Middle frontal gyrus (tissue), 1 donor: Measurements from ENCODE around the gene HMG20A.

ENCODE experiments used
- DNase-seq: peaks from one replicate; pipeline ENCODE4 v3.0.0-alpha.2; 2015; ENCODE audit warnings: low spot score; ENCODE audit errors: extremely low spot score

HMG20A gene

DNA sequence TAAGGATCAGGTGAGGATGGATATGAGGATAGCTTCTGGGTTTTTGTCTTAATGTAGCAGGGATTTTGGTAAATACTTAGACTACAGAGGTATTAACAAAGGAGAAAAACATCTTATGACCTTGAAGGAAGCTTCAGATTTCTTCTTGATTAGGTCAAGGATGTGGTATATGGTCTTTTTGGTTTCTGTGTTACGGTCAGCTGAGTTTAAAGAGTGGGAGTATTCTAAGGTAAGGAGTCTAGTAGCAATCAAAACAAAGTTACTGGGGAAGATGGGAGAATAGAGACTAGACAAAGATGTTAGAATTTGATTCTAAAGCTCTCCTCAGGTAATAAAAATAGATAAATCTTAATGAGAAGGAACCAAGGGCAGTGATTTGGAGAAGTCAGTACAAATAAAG, 6.2 kb downstream of the HMG20A start:
- DNase-seq = no peak

GRCh38 chr15:77430213-77430612, 9.5 kb downstream of the HMG20A start:
- no peak for DNase-seq

- DNase-seq = no peak
Observed at GRCh38 chr15:77430652-77431051, 10.0 kb downstream of the HMG20A start.

DNA sequence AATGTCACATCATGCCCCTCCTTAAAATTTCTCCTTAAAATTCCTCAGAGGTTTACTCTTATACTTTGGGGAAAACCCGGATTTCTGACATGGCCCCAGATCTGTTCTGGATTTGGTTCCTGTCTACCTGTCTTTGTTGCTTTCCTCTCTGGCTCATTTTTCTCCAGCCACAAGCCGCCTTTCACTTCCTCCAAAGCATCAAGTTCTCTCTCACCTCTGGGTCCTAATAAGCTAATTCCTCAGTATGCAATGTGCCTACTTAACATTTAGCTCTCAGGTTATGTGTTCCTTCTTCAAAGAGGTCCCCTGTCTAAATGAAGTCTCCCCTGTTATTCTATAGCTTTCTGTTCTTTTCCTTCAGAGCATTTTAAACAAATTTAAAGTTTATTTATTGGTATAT, 16.1 kb downstream of the HMG20A start:
- no peak for DNase-seq

- DNase-seq = no peak
Observed at GRCh38 chr15:77437264-77437663, 16.6 kb downstream of the HMG20A start.

DNA sequence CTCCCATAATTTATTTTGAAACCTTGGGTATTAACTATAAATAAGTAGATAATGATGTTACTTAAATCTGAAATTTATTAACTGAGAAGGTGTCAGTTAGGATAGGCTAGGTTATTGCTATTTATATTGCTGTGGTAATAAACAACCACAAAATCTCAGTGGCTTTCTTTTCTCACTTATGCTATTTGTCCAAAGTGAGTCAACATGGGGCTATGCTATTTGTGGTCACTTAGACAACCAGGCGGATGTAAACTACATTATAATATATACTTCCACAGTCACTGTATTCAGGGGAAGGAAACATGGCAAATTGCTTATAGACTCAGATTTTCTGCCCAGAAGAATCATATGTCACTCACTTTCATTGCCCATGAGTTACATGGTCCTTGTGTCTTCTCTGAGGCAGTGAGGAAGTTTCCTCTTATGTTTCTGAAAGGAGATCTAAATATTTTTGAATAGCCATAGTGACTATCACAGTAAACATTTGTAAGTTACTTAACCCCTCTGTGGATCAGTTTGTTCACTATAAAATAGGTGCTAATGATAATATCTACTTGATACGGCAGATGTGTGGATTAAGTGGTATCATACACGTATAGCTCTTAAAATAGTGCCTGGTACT, 19.8 kb downstream of the HMG20A start:
- DNase-seq = no peak

- DNase-seq = no peak
Observed at GRCh38 chr15:77446840-77447390, 26.2 kb downstream of the HMG20A start.

GRCh38 chr15:77454265-77454664, 33.6 kb downstream of the HMG20A start:
- no peak for DNase-seq

DNA sequence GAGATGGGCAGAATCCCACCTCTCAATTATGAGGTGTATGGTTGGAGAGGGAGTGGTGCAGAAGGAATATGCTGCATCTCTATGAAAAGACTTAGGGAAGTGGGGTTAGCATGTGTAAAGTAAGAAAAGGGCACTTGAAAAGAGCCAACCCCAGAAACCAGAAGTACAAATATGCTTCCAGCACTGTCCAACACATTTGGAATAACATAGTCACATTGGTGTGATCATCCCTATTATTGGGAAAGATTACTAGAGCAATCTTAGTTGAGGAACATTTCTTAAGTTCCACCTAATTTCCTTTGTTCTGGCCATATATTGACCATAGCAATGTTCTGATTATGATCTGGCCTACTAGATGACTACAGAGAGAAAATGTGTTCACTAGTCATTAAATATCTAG, 34.3 kb downstream of the HMG20A start:
- DNase-seq = no peak

GRCh38 chr15:77455696-77456321, 35.1 kb downstream of the HMG20A start:
- DNase-seq = no peak

- no peak for DNase-seq
Observed at GRCh38 chr15:77456746-77457145, 36.1 kb downstream of the HMG20A start.

- no peak for DNase-seq
Observed at GRCh38 chr15:77457191-77457904, 36.7 kb downstream of the HMG20A start.

GRCh38 chr15:77457905-77458265, 37.2 kb downstream of the HMG20A start:
- no peak for DNase-seq

DNA sequence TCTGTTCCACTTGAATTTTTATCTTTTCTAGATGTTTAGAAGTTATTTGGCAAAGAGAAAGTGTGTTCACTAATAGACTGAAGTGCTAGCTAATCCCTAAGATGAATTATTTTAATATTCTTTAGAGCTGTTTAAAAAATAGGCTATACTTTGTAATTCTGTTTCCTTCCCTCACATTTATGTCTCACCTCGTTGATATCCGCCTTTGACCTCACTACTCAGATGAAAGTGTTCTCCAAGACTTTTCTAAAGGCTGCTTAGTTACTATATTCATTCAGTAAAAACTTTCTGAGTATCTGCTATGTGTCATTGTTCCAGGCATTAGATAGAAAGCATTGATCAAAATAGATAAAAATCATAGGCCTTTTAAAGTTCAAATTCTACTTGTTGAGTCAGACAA, 38.3 kb downstream of the HMG20A start:
- DNase-seq = no peak

- no peak for DNase-seq
Observed at GRCh38 chr15:77461486-77461885, 40.8 kb downstream of the HMG20A start.

DNA sequence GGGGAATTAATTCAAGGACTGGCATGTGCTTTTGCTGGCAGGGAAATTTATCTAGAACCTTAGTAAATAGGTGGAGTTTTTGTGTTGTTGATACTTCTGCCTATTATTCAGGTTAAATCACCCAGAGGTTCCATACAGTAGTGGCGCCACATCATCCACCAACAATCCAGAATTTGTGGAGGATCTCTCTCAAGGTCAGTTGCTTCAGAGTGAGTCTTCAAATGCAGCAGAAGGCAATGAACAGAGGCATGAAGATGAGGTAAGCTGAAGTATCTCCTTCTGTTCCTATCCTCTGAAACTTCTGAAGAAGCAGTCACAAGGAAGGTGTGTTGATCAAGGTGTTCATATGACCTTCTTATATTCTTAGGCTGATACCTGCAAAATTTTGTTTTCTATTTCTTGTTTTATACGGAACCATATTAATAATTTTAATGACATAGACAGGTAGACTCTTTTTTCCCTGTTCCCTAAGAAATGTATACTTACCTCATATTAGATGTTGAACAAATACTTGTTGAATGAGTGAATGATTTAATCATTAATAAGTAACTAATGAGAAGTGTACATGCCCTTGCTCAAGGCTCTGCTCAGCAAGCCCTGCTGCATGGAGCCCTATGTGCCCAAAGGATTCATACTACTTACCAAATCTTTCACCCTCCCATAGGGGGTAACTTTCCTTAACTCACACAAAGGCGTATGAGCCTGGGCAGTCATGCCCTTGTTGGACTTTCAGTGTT, 43.6 kb downstream of the HMG20A start:
- no peak for DNase-seq

GRCh38 chr15:77466521-77466920, 45.8 kb downstream of the HMG20A start:
- DNase-seq = no peak

- no peak for DNase-seq
Observed at GRCh38 chr15:77468896-77469295, 48.2 kb downstream of the HMG20A start.

GRCh38 chr15:77470235-77470634, 49.5 kb downstream of the HMG20A start:
- no peak for DNase-seq

GRCh38 chr15:77473328-77473727, 52.6 kb downstream of the HMG20A start:
- no peak for DNase-seq

DNA sequence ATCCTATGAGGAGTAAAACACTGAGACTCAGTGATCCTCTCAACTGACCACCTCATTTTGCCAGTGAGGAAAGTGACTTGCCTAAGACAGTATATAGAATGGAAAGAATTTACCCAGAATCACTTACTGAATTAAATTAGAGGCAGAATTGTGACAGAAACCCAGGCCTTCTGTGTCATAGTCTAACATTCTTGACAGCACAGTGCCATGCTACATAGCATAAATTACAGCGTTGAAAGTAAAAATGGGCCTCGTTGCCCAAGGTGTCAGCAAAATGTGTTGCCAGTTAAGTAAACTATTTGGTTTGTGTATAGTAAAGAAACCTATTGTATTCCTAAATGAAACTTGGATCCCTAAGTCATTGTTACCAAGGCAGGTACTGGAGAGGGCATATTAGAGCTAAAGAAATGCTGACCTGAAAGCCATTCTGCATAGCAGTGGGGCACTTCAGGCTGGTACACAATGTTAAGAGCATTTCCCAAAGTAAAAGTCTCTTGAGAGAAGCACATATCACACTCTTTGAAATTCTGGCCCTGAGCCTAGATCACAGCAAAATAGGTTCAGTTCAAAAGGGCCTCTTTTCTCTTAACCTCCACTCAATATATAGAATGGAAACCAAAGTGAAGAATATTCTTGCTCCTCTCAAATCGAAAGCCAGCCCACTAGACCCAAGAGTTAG, 53.8 kb downstream of the HMG20A start:
- no peak for DNase-seq
